Tibial nerve (tissue), 4 donors: ENCODE data around the gene SFXN5. TPM values are rescaled to one million over a fixed set of nuclear protein-coding genes. Genes with fewer than 3 reads are reported as not detected.
"Not testable (repeated sequence)": the region's sequence is repeated elsewhere in the genome, so short reads cannot be mapped to it uniquely, and the experiment has no call there.

Source experiments
- DNase-seq, 2 donors: peaks; one replicate each; pipeline ENCODE4 v3.0.0-alpha.2; 2019; ENCODE audit warnings: low spot score in 2 of 2
- H3K27ac ChIP-seq, 4 donors: fragments of 200-600 bp; sonication (generic) in 3 of 4; one replicate each; pipeline ENCODE4 v1.5.1; 2017 to 2019; ENCODE audit warnings: mild to moderate bottlenecking in 1 of 4
- H3K27me3 ChIP-seq, 2 donors: fragments of 200-600 bp; sonication (generic) in 1 of 2; one replicate each; pipeline versions ENCODE4 v1.5.1 to v1.6.0; 2017 to 2019
- H3K36me3 ChIP-seq, 3 donors: fragments of 200-600 bp; sonication (generic); one replicate each; pipeline ENCODE4 v1.5.1; 2018 to 2019
- H3K4me1 ChIP-seq, 4 donors: fragments of 200-600 bp; sonication (generic) in 3 of 4; one replicate each; pipeline ENCODE4 v1.5.1; 2017 to 2019
- H3K4me3 ChIP-seq, 4 donors: fragments of 200-600 bp; sonication (generic) in 3 of 4; one replicate each; pipeline ENCODE4 v1.5.1; 2017 to 2019; ENCODE audit warnings: mild to moderate bottlenecking in 1 of 4, moderate library complexity in 1 of 4
- H3K9me3 ChIP-seq, 4 donors: fragments of 200-600 bp; sonication (generic) in 3 of 4; one replicate each; pipeline ENCODE4 v1.5.1; 2017 to 2019
- EP300 ChIP-seq, 2 donors: sonication (generic); formaldehyde crosslinking; IDR thresholded peaks; one replicate each; pipeline ENCODE4 v1.6.1; 2017; ENCODE audit warnings: antibody characterized with exemption in 2 of 2, mild to moderate bottlenecking in 1 of 2
- POLR2A ChIP-seq, 2 donors: fragments of 450-650 bp; IDR thresholded peaks; one replicate each; pipeline ENCODE4 v1.6.1; 2017; ENCODE audit warnings: antibody characterized with exemption in 2 of 2, mild to moderate bottlenecking in 2 of 2, moderate library complexity in 2 of 2
- WGBS, 2 donors: methylation state at CpG; one replicate each; pipeline ENCODE4 v1.1.5; 2018; 5-methylcytosine and 5-hydroxymethylcytosine counted together
- total RNA-seq, 4 donors: library from RNA; depleted of rRNA; stranded (reverse); fragments of >200 nt; gene quantifications; one replicate each; pipeline ENCODE4 v1.1.0, GENCODE V29; 2016
- TF ChIP-seq, protein P1 (sequence below), 5 experiments: fragments of 200-600 bp in 3 of 5; fragments of 450-650 bp in 2 of 5; sonication (generic) in 3 of 5; IDR thresholded peaks; one replicate each; pipeline ENCODE4 v1.5.1; 2016 to 2019; ENCODE audit warnings: antibody characterized with exemption in 5 of 5, mild to moderate bottlenecking in 3 of 5, moderate library complexity in 2 of 5

The SFXN5 gene
- 10 to 100 TPM; 13.8 to 58.1 (median 21.7) TPM for total RNA-seq

GRCh38 chr2:73071360-73072128 lies at the start of gene SFXN5:
SFXN5 (minus strand) TSS chr2:73071712; CDS start chr2:73071705, 7 bp downstream.
- TF ChIP-seq, protein P1, sequence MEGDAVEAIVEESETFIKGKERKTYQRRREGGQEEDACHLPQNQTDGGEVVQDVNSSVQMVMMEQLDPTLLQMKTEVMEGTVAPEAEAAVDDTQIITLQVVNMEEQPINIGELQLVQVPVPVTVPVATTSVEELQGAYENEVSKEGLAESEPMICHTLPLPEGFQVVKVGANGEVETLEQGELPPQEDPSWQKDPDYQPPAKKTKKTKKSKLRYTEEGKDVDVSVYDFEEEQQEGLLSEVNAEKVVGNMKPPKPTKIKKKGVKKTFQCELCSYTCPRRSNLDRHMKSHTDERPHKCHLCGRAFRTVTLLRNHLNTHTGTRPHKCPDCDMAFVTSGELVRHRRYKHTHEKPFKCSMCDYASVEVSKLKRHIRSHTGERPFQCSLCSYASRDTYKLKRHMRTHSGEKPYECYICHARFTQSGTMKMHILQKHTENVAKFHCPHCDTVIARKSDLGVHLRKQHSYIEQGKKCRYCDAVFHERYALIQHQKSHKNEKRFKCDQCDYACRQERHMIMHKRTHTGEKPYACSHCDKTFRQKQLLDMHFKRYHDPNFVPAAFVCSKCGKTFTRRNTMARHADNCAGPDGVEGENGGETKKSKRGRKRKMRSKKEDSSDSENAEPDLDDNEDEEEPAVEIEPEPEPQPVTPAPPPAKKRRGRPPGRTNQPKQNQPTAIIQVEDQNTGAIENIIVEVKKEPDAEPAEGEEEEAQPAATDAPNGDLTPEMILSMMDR (IDR thresholded peaks at IDR 0.05), result peak in 3 of 5 experiments; percentile 17 to 69 (median 60)
- TF ChIP-seq POLR2A (IDR thresholded peaks at IDR 0.05) (peak in 1 of 2 donors; percentile 49), EP300 (IDR thresholded peaks at IDR 0.05) (peak in 1 of 2 donors; percentile 86)
- H3K27me3 ChIP-seq, result no peaks in the 10 kb centered on the region

GRCh38 chr2:73119611-73120239 lies 48.2 kb upstream of the SFXN5 start:
- not testable (repeated sequence) for H3K27ac ChIP-seq, H3K27me3 ChIP-seq, H3K4me3 ChIP-seq, H3K36me3 ChIP-seq, H3K4me1 ChIP-seq, H3K9me3 ChIP-seq, DNase-seq
- 69 to 72% methylated on average over 11 of the region's 11 CpGs for WGBS, 2 donors

More at GRCh38 chr2:73071360-73072128, at the start of gene SFXN5:
- Histone ChIP-seq H3K4me1 (peaks cover 0 to 50% (median 13%) of the 10 kb centered on the region in 4 donors), H3K27ac (peak within 1 kb of the TSS; percentile 83 to 95 (median 94)), H3K36me3 (peaks cover 0 to 23% (median 0%) of the 10 kb centered on the region in 3 donors), H3K9me3 (no peaks in the 10 kb centered on the region), H3K4me3 (peak within 1 kb of the TSS; percentile 65 to 90 (median 86))
- peak; percentile 99 to 100 for DNase-seq
- WGBS, 2 donors, result 0 to 1% methylated on average over 39 to 59 of the region's 67 CpGs

- TF ChIP-seq, protein P1 (IDR thresholded peaks at IDR 0.05), result no peak
- Histone ChIP-seq H3K36me3 (no peaks in the 10 kb centered on the region), H3K4me1 (peaks cover 0 to 5% (median 0%) of the 10 kb centered on the region in 4 donors), H3K27me3 (no peaks in the 10 kb centered on the region), H3K9me3 (no peaks in the 10 kb centered on the region), H3K4me3 (no peak overlapping the region), H3K27ac (no peak overlapping the region)
- DNase-seq, result no peak
- WGBS, 2 donors, result 78 to 88% methylated on average over 1 of the region's 1 CpG
Observed at GRCh38 chr2:73117441-73117840, 45.9 kb upstream of the SFXN5 start.

DNA sequence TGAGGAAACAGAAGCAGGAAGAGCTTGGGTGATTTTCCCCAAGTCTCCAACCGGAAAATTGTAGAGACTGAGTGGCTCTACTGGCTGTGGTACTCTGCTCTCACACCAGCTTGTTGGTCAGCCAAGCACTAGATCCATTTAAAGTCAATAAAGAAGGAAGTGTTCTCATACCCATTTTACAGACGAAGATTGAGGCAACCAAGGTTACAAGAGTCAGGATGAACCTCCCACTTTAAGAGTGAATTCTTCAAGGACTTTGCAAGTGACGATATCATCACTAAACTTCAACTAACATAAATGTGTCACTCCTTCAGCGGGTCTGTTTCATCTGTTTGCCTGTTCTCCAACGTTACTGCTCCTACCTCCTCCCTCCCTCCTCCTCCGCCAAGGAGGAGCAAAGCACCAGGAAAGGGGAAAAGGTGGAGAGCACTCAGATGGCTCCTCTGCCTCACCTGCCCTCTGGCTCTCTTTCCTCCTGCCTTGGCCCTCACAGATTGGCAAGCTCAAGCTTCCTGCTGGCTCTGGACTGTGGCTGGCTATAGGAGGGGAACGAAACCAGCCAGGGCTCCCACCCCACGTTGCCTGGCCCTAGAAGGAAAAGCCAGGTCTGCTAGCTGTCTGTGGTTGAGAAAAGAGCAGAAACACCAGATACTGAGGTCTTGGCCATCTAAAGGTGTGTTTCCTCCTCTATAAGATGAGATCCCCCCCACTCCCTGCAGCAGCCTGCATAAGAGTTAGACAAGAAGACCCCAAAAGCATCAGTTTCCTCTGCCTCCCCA lies 44.9 kb upstream of the SFXN5 start:
- no peak for DNase-seq
- Histone ChIP-seq H3K9me3 (no peaks in the 10 kb centered on the region), H3K4me3 (no peak overlapping the region), H3K4me1 (peaks cover 0 to 15% (median 2%) of the 10 kb centered on the region in 4 donors), H3K27ac (no peak overlapping the region), H3K27me3 (no peaks in the 10 kb centered on the region), H3K36me3 (no peaks in the 10 kb centered on the region)
- 68% methylated on average over 8 of the region's 8 CpGs for WGBS, 2 donors
- no peak for TF ChIP-seq EP300 (IDR thresholded peaks at IDR 0.05)
- no peak for TF ChIP-seq POLR2A (IDR thresholded peaks at IDR 0.05)
- TF ChIP-seq, protein P1 (IDR thresholded peaks at IDR 0.05), result no peak

GRCh38 chr2:73114273-73114867 lies 42.9 kb upstream of the SFXN5 start:
- TF ChIP-seq, protein P1 (IDR thresholded peaks at IDR 0.05), result no peak
- TF ChIP-seq EP300 (IDR thresholded peaks at IDR 0.05) (no peak), POLR2A (IDR thresholded peaks at IDR 0.05) (no peak)
- Histone ChIP-seq H3K36me3 (no peaks in the 10 kb centered on the region), H3K4me3 (no peak overlapping the region), H3K27me3 (no peaks in the 10 kb centered on the region), H3K27ac (peak overlapping the region in 1 of 4 donors; percentile 92), H3K4me1 (peaks cover 0 to 35% (median 10%) of the 10 kb centered on the region in 4 donors), H3K9me3 (no peaks in the 10 kb centered on the region)
- no peak for DNase-seq
- WGBS, 2 donors, result 77 to 89% methylated on average over 4 of the region's 4 CpGs
